ENCODE results near the gene ACSL6. TPM values are rescaled to one million over a fixed set of nuclear protein-coding genes. Genes with fewer than 3 reads are reported as not detected.

The ACSL6 gene
- total RNA-seq, 4 donors from 2014 or later, result 0.04 to 3.2 (median 1.1) TPM

- Histone ChIP-seq H3K9me3 (no peaks in the 10 kb centered on the region), H3K36me3 (no peaks in the 10 kb centered on the region), H3K27ac (no peak overlapping the region), H3K27me3 (no peaks in the 10 kb centered on the region), H3K4me3 (no peak overlapping the region), H3K4me1 (no peaks in the 10 kb centered on the region)
- WGBS, 2 donors, result 64 to 81% methylated on average over 6 of the region's 6 CpGs
- TF ChIP-seq POLR2A (IDR thresholded peaks at IDR 0.05) (no peak), CTCF (IDR thresholded peaks at IDR 0.05) (no peak)
- intact Hi-C loops (cut with DNase I), result no loop called here
- no peak for DNase-seq
Measured at GRCh38 chr5:131965826-131966415, 45.5 kb downstream of the ACSL6 start.

DNA sequence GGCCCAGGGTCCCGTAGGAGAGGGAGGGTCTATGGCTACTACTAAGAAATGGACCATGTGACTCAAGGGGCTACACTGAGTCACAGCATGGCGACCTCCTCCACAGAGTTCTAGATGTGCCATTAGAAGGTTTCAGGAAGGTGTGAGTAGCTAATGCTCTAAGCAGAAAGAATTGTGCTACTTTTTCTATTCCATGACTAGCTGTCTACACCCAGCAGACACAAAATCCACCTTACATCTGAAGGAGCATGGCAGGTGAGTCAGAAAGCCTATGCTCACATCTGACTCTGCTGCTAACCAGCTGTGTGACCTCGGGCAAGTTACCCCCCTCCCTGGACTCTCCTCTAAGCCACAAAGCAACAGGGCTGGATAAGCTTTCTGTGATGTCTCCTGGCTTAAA, 51.6 kb downstream of the ACSL6 start:
- Histone ChIP-seq H3K27ac (no peak overlapping the region), H3K36me3 (no peaks in the 10 kb centered on the region), H3K27me3 (no peaks in the 10 kb centered on the region), H3K4me1 (no peaks in the 10 kb centered on the region), H3K9me3 (no peaks in the 10 kb centered on the region), H3K4me3 (no peak overlapping the region)
- TF ChIP-seq CTCF (IDR thresholded peaks at IDR 0.05), result no peak
- no peak for TF ChIP-seq POLR2A (IDR thresholded peaks at IDR 0.05)
- WGBS, 2 donors, result 81% methylated on average over 2 of the region's 3 CpGs; no CpG with 5 or more reads in 1 of the 2 donors
- intact Hi-C loops (cut with DNase I), result no loop called here
- no peak for DNase-seq

GRCh38 chr5:131959136-131959535, 52.3 kb downstream of the ACSL6 start:
- Histone ChIP-seq H3K27me3 (no peaks in the 10 kb centered on the region), H3K36me3 (no peaks in the 10 kb centered on the region), H3K9me3 (no peaks in the 10 kb centered on the region), H3K4me3 (no peak overlapping the region), H3K27ac (no peak overlapping the region), H3K4me1 (no peaks in the 10 kb centered on the region)
- TF ChIP-seq CTCF (IDR thresholded peaks at IDR 0.05) (no peak), POLR2A (IDR thresholded peaks at IDR 0.05) (no peak)
- intact Hi-C loops (cut with DNase I), result no loop called here
- 80 to 87% methylated on average over 4 to 5 of the region's 5 CpGs for WGBS, 2 donors
- no peak for DNase-seq

DNA sequence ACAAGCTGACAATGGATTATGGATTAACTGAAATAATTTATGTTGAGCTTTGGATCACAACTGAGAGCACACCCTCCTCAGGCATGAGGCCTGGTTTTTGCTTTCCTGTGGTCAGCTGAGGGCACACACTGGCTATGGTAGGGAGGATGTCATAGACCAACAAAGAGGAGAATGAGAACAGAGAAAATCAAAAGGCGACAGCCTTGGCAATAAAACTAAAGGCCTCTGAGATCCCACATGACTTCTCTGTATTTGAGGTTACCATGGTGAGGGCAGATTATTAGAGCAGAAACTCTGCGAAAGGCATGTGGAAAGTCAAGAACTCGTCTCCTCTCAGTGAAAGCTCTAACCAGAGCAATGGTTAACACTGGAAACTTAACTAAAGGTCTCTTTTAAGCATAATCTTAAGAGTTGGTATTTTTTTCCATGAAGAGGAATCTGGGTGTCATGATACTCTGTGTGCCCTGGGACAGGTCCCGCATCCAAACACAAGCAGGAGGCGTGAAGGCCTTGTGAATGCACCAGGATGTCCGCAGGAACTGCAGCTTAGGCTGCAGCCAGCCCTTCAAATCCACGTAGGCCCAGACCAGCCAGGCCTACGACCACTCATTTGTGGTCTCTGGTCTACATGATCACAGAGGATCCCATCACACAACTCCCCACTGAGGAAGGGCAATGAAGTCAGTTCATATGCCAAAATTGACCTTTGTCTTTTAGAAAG, 53.6 kb downstream of the ACSL6 start:
- intact Hi-C loops (cut with DNase I), result no loop called here
- WGBS, 2 donors, result 82 to 92% methylated on average over 7 to 8 of the region's 8 CpGs
- no peak for DNase-seq

More for the DNA sequence above, 53.6 kb downstream of the ACSL6 start:
- no peak overlapping the region for H3K27ac ChIP-seq
- no peak overlapping the region for H3K4me3 ChIP-seq
- H3K27me3 ChIP-seq, result no peaks in the 10 kb centered on the region
- H3K4me1 ChIP-seq, result no peaks in the 10 kb centered on the region
- TF ChIP-seq POLR2A (IDR thresholded peaks at IDR 0.05), result no peak
- TF ChIP-seq CTCF (IDR thresholded peaks at IDR 0.05), result no peak
- H3K9me3 ChIP-seq, result no peaks in the 10 kb centered on the region
- H3K36me3 ChIP-seq, result no peaks in the 10 kb centered on the region

All from esophagus squamous epithelium (tissue), 5 donors.